ENCODE data around the gene ARHGEF3.

DNA sequence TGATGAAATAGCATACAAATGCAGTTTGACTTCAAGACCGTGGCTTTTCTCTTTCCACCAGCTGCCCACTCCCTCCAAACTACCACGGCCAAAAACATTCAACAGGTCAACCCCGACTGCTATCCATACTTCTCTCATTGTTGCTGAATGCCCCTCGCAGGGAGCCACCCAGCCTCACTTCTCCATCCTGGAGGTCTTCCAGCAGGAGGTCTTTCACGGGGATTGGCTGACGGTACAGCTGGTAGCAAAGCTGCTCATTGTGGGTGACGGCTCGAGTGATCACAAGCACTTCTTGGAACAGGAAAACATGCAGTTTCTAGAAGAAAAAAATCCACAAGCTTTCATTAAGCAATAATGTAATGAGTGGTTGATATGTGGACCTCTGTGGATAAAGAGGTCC lies 69.6 kb downstream of the ARHGEF3 start:
- TF ChIP-seq YY1 (IDR thresholded peaks at IDR 0.05; ENCODE audit: insufficient read depth, insufficient read length) (no peak), ZNF274 (IDR thresholded peaks at IDR 0.05; ENCODE audit: low read depth, low read length) (no peak)

All from NT2/D1 (cell line).